Measurements from ENCODE around the gene UBL4B. TPM values are rescaled to one million over a fixed set of nuclear protein-coding genes. Genes with fewer than 3 reads are reported as not detected.

UBL4B gene
- total and polyA plus RNA-seq, 12 donors, result 0.13 to 0.24 (median 0.18) TPM; not detected in 9

- peaks cover 43% of the 10 kb centered on the region for H3K27me3 ChIP-seq
- no peak for DNase-seq
- H3K9me3 ChIP-seq (replicated peaks in 1 of 3), result no peaks in the 10 kb centered on the region
- peaks cover 0 to 3% of the 10 kb centered on the region in 2 donors for H3K4me1 ChIP-seq (replicated peaks in 1 of 2)
- intact Hi-C loops (cut with DNase I), result no loop called here
- no peak overlapping the region for H3K4me3 ChIP-seq
- TF ChIP-seq, protein P1, sequence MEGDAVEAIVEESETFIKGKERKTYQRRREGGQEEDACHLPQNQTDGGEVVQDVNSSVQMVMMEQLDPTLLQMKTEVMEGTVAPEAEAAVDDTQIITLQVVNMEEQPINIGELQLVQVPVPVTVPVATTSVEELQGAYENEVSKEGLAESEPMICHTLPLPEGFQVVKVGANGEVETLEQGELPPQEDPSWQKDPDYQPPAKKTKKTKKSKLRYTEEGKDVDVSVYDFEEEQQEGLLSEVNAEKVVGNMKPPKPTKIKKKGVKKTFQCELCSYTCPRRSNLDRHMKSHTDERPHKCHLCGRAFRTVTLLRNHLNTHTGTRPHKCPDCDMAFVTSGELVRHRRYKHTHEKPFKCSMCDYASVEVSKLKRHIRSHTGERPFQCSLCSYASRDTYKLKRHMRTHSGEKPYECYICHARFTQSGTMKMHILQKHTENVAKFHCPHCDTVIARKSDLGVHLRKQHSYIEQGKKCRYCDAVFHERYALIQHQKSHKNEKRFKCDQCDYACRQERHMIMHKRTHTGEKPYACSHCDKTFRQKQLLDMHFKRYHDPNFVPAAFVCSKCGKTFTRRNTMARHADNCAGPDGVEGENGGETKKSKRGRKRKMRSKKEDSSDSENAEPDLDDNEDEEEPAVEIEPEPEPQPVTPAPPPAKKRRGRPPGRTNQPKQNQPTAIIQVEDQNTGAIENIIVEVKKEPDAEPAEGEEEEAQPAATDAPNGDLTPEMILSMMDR (IDR thresholded peaks at IDR 0.05), result no peak
- TF ChIP-seq POLR2A (IDR thresholded peaks at IDR 0.05), result no peak
- no peaks in the 10 kb centered on the region for H3K36me3 ChIP-seq (replicated peaks in 1 of 2)
- WGBS, 4 donors, result 57 to 77% (median 62%) methylated on average over 31 to 64 of the region's 64 CpGs
- no peak overlapping the region for H3K27ac ChIP-seq
Observed at GRCh38 chr1:110069404-110070281, 42.6 kb upstream of the UBL4B start.

GRCh38 chr1:110070282-110070669 lies 42.0 kb upstream of the UBL4B start:
- no peak overlapping the region for H3K4me3 ChIP-seq

GRCh38 chr1:110070671-110071242 lies 41.5 kb upstream of the UBL4B start, which contains the start of gene ALX3:
ALX3 (minus strand) TSS chr1:110070672; CDS start chr1:110070612, 60 bp downstream.
- Histone ChIP-seq H3K36me3 (replicated peaks in 1 of 2) (no peaks in the 10 kb centered on the region), H3K27ac (no peak within 1 kb of the TSS), H3K4me1 (replicated peaks in 1 of 2) (peaks cover 0 to 3% of the 10 kb centered on the region in 2 donors), H3K9me3 (replicated peaks in 1 of 3) (no peaks in the 10 kb centered on the region), H3K27me3 (peaks cover 43% of the 10 kb centered on the region), H3K4me3 (no peak within 1 kb of the TSS)
- no peak for TF ChIP-seq POLR2A (IDR thresholded peaks at IDR 0.05)
- TF ChIP-seq, protein P1 (IDR thresholded peaks at IDR 0.05), result no peak
- intact Hi-C loops (cut with DNase I), result no loop called here
- no peak for DNase-seq
- WGBS, 4 donors, result 17 to 100% (median 25%) methylated on average over 2 to 27 of the region's 27 CpGs

More at GRCh38 chr1:110070282-110070669, 42.0 kb upstream of the UBL4B start:
- no peaks in the 10 kb centered on the region for H3K9me3 ChIP-seq (replicated peaks in 1 of 3)
- H3K4me1 ChIP-seq (replicated peaks in 1 of 2), result peaks cover 0 to 3% of the 10 kb centered on the region in 2 donors
- TF ChIP-seq, protein P1 (IDR thresholded peaks at IDR 0.05), result no peak
- TF ChIP-seq POLR2A (IDR thresholded peaks at IDR 0.05), result no peak
- no peak overlapping the region for H3K27ac ChIP-seq
- 17 to 37% (median 23%) methylated on average over 17 to 52 of the region's 52 CpGs for WGBS, 4 donors
- DNase-seq, result no peak
- no peaks in the 10 kb centered on the region for H3K36me3 ChIP-seq (replicated peaks in 1 of 2)
- H3K27me3 ChIP-seq, result peaks cover 43% of the 10 kb centered on the region
- intact Hi-C loops (cut with DNase I), result no loop called here

DNA sequence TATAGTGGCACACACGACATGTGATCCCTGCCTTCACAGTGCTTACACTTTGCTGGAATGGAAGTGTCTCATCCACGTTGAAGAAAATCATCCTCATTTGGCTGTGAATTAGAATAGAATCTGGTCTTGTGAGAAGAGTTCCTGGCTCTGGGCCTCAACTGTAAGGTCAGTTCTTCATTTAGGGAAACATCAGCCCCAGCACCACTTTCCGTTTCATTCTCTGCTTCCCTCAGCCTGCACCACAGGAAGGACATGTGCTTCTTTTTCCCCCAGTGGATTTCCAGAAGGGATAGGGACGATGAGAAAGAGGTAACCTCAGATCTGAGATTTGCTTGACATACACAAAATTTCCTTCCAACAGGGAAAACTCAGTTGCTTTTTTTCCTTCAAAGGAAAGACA lies 38.1 kb upstream of the UBL4B start:
- H3K36me3 ChIP-seq (replicated peaks in 1 of 2), result no peaks in the 10 kb centered on the region
- no peaks in the 10 kb centered on the region for H3K9me3 ChIP-seq (replicated peaks in 1 of 3)
- H3K4me1 ChIP-seq (replicated peaks in 1 of 2), result peaks cover 0 to 3% of the 10 kb centered on the region in 2 donors
- WGBS, 4 donors, result 70 to 79% (median 74%) methylated on average over 4 of the region's 4 CpGs
- DNase-seq, result no peak
- H3K27me3 ChIP-seq, result peaks cover 20% of the 10 kb centered on the region
- no peak overlapping the region for H3K27ac ChIP-seq
- intact Hi-C loops (cut with DNase I), result no loop called here
- no peak for TF ChIP-seq POLR2A (IDR thresholded peaks at IDR 0.05)
- TF ChIP-seq, protein P1 (IDR thresholded peaks at IDR 0.05), result no peak
- H3K4me3 ChIP-seq, result no peak overlapping the region
